ENCODE measurements around the gene WWOX.

GRCh38 chr16:78050734-78051400, 48.6 kb upstream of the WWOX start:
- TF ChIP-seq, protein P1, sequence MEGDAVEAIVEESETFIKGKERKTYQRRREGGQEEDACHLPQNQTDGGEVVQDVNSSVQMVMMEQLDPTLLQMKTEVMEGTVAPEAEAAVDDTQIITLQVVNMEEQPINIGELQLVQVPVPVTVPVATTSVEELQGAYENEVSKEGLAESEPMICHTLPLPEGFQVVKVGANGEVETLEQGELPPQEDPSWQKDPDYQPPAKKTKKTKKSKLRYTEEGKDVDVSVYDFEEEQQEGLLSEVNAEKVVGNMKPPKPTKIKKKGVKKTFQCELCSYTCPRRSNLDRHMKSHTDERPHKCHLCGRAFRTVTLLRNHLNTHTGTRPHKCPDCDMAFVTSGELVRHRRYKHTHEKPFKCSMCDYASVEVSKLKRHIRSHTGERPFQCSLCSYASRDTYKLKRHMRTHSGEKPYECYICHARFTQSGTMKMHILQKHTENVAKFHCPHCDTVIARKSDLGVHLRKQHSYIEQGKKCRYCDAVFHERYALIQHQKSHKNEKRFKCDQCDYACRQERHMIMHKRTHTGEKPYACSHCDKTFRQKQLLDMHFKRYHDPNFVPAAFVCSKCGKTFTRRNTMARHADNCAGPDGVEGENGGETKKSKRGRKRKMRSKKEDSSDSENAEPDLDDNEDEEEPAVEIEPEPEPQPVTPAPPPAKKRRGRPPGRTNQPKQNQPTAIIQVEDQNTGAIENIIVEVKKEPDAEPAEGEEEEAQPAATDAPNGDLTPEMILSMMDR (IDR thresholded peaks at IDR 0.05), result no peak
- TF ChIP-seq POLR2A (IDR thresholded peaks at IDR 0.05), result no peak
